ENCODE measurements around the gene CES2.

CES2 gene

DNA sequence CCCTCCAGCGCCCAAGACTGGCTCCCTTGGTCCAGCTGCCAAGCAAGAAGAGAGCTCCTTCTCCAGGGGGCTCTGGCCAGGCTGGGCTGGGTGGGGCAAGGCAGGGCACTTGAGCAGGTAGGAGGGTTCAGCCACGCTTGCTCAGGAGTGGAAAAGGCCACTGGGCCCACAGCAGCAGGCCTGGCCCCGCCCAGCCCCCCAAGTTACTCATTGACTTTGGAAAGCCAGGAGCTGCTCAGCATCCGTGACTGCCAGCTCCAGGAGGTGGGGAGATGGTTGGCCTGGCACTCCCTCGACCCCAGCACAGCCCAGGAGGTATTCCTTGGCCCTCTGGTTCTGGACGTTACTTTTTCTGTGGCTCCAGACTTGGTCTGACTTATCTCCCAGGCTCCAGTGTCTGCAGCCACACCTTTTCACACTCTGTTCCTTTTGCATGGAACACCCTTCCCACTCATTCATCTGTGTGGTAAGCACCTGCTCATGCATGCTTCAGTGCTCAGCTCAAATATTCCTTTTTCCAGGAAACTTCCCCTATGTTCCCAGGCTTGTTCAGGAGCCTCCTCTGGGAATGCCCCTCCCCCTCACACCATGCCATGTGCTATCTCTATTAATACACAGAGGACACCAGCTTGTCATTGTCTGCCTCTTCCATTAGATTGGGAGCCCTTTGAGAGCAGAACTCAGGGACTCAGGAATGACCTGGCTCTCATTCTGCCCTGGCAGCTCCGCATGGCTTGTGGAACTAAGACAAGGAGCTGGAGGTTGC, 16.3 kb upstream of the CES2 start, which contains the start of gene CDH16:
Gene CDH16, minus strand, starts transcription at position 83 of the 766 bp plus-strand sequence. CDS start 820 bp downstream, outside the sequence.
- no peak for DNase-seq

GRCh38 chr16:66919569-66920298, 15.6 kb upstream of the CES2 start:
- no peak for DNase-seq

DNA sequence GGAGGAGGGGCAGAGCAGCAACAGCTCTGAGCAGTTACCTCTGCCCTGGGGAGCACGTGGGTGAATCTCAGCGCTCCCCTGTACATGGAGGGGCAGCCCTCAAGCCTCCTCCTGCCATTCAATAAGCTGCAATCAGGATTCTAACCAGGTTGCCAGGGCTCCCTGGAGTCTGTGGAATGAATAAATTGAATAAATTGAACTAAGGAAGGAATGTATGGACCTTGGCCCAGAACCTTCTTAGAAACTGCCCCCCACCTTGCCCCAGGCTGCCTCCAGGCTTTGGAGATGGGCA, 15.1 kb upstream of the CES2 start:
- no peak for DNase-seq

DNA sequence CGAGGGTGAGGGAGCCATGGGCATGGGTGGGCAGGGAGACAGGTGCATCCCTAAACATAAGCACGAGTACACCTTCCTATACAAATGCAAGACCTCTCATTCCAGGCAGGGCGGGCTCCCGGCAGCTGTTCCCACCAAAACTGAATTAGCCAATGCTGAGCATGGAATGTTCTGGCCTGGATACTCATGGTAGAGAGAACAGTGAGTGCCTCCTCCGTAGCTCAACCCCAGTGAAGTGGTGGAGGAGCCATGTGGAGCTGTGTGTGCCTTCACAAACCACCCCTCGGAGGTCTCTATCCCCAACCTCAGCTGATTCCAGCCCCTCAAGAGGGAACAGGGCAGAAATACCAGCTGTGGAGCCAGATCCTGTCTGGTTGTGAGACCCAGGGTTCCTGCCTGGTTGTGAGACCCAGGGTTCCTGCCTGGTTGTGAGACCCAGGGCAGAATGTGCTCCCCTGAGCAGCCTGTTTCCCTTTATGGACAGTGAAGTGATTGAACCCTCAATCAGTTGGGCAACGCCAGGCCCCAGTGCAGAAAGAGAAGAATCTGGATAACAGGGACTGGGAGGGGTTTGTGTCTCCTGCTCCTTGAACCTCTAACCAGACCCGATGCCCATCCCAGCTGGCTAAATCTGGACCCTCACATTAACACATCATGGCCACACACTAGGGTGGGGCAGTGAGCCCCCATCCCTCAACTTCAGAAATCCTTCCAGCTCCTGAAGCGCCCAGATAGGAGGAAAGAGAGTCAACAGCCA, 14.2 kb upstream of the CES2 start:
- DNase-seq, result no peak

- DNase-seq, result no peak
Measured at GRCh38 chr16:66921729-66922450, 13.4 kb upstream of the CES2 start.

DNA sequence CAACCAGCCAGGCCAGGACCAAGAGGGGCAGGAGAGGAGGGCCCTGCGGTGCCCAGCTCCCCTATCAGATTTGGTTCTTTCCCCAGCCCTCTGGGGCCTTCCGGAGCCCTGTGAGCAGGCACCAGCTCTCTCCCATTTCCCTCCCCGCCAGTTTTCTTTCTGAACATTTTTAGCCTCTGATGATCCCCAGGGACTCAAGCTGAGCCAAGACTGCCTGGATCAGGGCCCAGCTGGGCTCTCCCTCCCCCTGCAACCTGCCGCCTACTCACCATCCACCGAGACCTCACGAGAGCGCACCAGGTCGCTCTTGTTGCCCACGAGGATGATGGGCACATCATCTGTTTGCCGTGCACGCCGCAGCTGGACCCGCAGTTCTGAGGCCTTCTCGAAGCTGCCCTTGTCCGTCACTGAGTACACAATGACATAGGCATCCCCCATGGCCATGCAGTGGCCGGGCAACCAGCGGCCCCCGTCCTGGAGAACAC, 12.0 kb upstream of the CES2 start:
- no peak for DNase-seq

DNA sequence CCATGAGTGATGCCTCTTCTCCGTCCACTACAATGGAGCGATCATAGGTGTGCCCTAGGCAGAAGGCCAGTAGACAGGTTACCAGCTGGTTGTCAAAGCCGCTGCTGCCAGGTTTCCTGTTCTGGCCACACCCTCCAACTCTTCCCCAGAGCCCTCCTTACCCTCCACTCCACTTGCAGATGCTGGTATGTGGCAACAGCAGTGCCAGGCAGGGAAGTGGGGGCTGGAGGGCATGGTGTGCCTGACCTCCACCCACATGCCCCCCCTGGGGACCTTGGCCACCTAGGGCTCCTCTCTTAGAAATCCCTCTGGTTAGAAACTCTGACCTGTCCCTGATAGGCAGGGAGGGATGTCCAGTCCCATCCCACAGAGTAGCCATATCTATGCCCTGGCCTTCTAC, 11.4 kb upstream of the CES2 start:
- DNase-seq, result no peak

- peak in 1 of 4 experiments; percentile 13 for DNase-seq
Measured at GRCh38 chr16:66924527-66925321, 10.6 kb upstream of the CES2 start.

GRCh38 chr16:66925322-66925840, 9.9 kb upstream of the CES2 start, which contains the start of gene RRAD:
Gene RRAD (minus strand): TSS chr16:66925535. CDS start chr16:66925179, 356 bp downstream.
- DNase-seq, result no peak

GRCh38 chr16:66926171-66926947, 9.0 kb upstream of the CES2 start:
- no peak for DNase-seq

DNA sequence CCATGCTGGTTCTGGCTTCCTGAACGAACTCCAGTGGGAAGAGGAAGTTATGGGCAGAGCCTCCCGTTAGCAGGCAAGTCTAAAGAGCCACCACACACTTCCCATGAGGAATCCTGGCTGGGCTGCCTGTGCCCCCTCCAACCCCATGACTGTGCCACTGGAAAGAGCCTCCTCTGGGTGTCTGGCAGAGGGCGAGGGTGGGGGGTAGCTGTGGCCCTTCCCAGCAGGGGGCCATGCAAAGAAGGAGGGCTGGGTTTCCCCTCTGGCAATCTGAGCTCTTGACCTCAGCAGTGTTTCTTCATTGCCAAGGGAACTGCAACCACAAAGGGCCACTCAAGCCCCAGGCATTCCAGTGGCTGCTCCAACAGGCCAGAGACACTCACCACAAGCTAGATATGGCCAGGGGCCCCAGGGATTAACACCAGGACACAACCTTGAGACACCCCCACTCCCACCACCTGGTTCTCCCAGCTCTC, 8.3 kb upstream of the CES2 start:
- DNase-seq, result no peak

DNA sequence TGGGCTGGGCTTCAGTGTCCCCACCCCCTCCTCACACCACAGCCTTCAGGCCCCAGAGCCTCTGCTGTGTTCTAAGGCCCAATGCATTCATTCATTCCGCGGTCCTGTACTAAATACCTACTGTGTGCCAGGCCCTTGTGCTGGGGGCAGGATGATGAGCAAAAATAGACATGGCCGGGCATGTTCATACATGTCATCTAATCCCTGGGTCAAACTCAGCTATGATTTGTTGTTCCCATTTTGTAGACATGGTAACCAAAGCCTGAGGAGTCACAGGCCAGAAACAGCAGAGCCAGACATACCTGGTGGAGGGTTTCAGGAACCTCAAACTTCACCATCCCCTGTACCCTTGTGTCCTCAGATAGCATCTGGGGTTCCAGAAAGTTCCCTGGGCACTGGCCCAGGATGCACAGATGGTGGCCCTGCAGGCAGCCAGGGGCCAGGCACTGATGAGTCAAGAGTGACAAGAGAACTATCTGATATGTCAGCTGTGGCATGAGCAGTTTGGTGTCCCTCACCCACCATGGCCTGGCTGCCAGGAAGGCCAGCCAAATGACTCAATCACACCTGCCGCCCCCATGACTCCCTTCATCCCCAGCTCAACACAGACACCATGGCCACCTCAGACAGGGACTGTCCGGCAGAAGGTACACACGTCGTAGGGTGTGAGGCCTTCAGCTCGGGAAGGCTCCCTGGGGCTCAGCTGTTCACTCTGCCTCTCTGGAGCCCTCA, 7.2 kb upstream of the CES2 start:
- no peak for DNase-seq

GRCh38 chr16:66928702-66929388, 6.5 kb upstream of the CES2 start:
- no peak for DNase-seq

DNA sequence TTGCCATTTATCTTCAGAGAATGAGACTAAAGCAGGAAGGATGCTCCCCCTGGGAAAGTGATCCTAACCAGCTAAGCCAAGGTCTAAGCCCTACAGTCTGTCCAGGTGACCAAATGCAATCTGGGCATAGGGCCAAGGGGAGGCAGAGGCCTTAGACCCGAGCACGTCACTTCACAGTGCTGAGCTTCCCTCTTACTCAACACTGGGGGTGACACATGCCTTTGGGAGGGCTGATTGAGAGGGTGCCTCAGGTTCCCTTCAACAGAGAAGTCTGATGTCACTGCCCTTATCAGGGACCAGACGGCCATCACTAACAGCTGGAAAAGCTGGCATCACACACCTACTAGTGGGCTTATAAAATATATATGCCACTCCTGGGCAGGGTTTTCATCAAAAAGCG, 5.1 kb upstream of the CES2 start:
- DNase-seq, result no peak

- DNase-seq, result no peak
Measured at GRCh38 chr16:66931665-66932064, 3.7 kb upstream of the CES2 start.

- no peak for DNase-seq
Measured at GRCh38 chr16:66932076-66932475, 3.2 kb upstream of the CES2 start.

DNA sequence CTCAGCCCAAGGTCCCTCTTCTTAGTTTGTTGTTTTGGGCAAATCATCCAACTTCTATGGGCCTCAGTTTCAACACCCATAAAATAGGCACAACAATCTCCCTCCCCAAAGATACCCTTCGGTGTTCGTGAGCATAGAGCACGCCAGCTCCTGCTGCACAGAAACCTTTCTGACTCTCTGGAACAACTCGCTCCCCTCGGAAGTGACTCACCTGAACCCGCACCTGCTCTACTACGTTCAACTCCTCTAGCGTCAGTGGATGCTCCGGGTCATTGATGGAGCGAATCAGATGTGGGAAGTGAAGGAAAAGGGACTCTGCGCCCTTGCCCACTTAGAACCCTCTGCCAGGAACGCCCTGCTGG, 1.6 kb upstream of the CES2 start:
- peak in 2 of 4 experiments; percentile 23 to 35 for DNase-seq

DNA sequence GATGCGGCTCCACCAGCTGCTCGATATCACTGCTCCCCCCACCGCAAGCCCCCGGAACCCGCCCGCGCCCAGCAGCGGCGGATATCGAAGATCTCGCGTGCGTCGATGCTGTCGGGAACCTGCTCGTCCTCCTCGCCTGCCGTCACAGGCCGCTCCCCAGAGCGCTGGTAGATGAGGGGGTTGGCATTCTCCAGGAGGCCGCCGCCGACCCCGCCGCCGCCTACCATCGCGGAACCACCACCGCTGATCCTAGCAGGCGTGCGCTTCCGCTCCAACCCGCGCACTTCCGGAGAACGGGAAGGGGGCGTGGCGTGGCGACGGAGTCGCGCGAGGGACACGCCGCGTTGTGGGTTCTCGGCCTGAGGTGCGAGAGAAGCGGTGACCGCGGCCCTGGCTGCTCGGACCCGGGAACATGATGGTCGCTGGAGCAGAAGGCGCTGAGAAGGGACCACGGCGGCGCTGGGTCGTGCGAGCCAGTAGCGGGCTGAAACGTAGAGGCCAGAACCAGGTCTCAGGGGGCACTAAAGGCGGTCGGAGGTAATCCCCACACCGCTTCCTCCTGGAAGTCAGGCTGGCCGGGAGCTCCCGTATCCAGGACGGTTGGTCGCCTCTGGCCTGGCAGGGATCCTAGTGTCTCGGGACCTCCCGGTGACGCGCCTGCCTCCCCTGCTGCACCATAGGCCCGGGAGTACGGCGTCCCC, 1.0 kb upstream of the CES2 start, which contains the start of gene CIAO2B:
Gene CIAO2B, minus strand, starts transcription at position 265 of the 701 bp plus-strand sequence. Its CDS starts 38 bp downstream, at position 227.
- peak; percentile 71 to 81 (median 80) for DNase-seq
